H9 (cell line): ENCODE data around the gene KLHL5. TPM values are rescaled to one million over a fixed set of nuclear protein-coding genes. Genes with fewer than 3 reads are reported as not detected.
A peak's percentile ranks its signal among the peaks of the same experiment; 100 is the strongest.

ENCODE experiments used
- DNase-seq: peaks from one replicate; pipeline ENCODE4 v3.0.0-alpha.2; 2017
- H2AFZ ChIP-seq: one replicate; pipeline ENCODE4 v1.6.1; 2013; ENCODE audit warnings: mild to moderate bottlenecking, low read length, control low read depth, moderate library complexity
- H2AK5ac ChIP-seq: 2 replicates; pipeline ENCODE4 v1.6.1; 2013; ENCODE audit warnings: low read length, control low read depth, mixed read lengths; ENCODE audit not compliant: insufficient read length
- H2BK120ac ChIP-seq: one replicate; pipeline ENCODE4 v1.6.1; 2013; ENCODE audit warnings: low read depth, mild to moderate bottlenecking, low read length, control low read depth, inconsistent platforms; ENCODE audit not compliant: poor library complexity, severe bottlenecking
- H2BK12ac ChIP-seq: 2 replicates; pipeline ENCODE4 v1.6.1; 2013; ENCODE audit warnings: low read length, control low read depth, mixed read lengths, low read depth; ENCODE audit not compliant: insufficient read length
- H2BK15ac ChIP-seq: 2 replicates; pipeline ENCODE4 v1.6.1; 2013; ENCODE audit warnings: low read depth, low read length, control low read depth
- H2BK20ac ChIP-seq: one replicate; pipeline ENCODE4 v1.6.1; 2013; ENCODE audit warnings: low read depth, mild to moderate bottlenecking, low read length, control low read depth, inconsistent platforms; ENCODE audit not compliant: poor library complexity, severe bottlenecking
- H2BK5ac ChIP-seq: 2 replicates; pipeline ENCODE4 v1.6.1; 2013; ENCODE audit warnings: low read length, control low read depth, mixed read lengths; ENCODE audit not compliant: insufficient read length
- H3K14ac ChIP-seq: 2 replicates; pipeline ENCODE4 v1.6.1; 2013; ENCODE audit warnings: low read length, control low read depth; ENCODE audit not compliant: insufficient read depth
- H3K18ac ChIP-seq: 2 replicates; pipeline ENCODE4 v1.6.1; 2013; ENCODE audit warnings: low read depth, mild to moderate bottlenecking, mixed read lengths, low read length, control low read depth; ENCODE audit not compliant: insufficient read length
- H3K23ac ChIP-seq: 2 replicates; pipeline ENCODE4 v1.6.1; 2013; ENCODE audit warnings: low read length, control low read depth, mixed read lengths, low read depth; ENCODE audit not compliant: insufficient read length
- H3K23me2 ChIP-seq: 2 replicates; pipeline ENCODE4 v1.6.1; 2013; ENCODE audit warnings: low read depth, mild to moderate bottlenecking, mixed read lengths, low read length, control low read depth; ENCODE audit not compliant: insufficient read length, poor library complexity, severe bottlenecking
- H3K27ac ChIP-seq: 2 replicates; pipeline ENCODE4 v1.5.1; 2013; ENCODE audit warnings: low read length, control low read depth, mixed read lengths, low read depth; ENCODE audit not compliant: insufficient read length
- H3K27me3 ChIP-seq: 2 replicates; pipeline ENCODE4 v1.6.1; 2013; ENCODE audit warnings: low read length, control low read depth, inconsistent platforms; ENCODE audit not compliant: insufficient read depth
- H3K4ac ChIP-seq: 2 replicates; pipeline ENCODE4 v1.6.1; 2013; ENCODE audit warnings: low read depth, mild to moderate bottlenecking, control low read depth, inconsistent platforms, low read length, moderate library complexity
- H3K4me1 ChIP-seq: 2 replicates; pipeline ENCODE4 v1.6.1; 2013; ENCODE audit warnings: low read length, control low read depth, inconsistent platforms; ENCODE audit not compliant: insufficient read depth
- H3K4me2 ChIP-seq: 2 replicates; pipeline ENCODE4 v1.6.1; 2013; ENCODE audit warnings: low read length, control low read depth, mixed read lengths; ENCODE audit not compliant: insufficient read length, insufficient read depth
- H3K56ac ChIP-seq: 2 replicates; pipeline ENCODE4 v1.6.1; 2013; ENCODE audit warnings: low read depth, mild to moderate bottlenecking, mixed read lengths, low read length, control low read depth; ENCODE audit not compliant: insufficient read length
- H3K79me1 ChIP-seq: 2 replicates; pipeline ENCODE4 v1.6.1; 2013; ENCODE audit warnings: low read depth, mild to moderate bottlenecking, moderate library complexity, low read length, control low read depth, inconsistent platforms; ENCODE audit not compliant: insufficient read depth, poor library complexity, severe bottlenecking
- H3K79me2 ChIP-seq: 2 replicates; pipeline ENCODE4 v1.6.1; 2013; ENCODE audit warnings: low read length, control low read depth, inconsistent platforms; ENCODE audit not compliant: insufficient read depth
- H3K9ac ChIP-seq: 2 replicates; pipeline ENCODE4 v1.6.1; 2013; ENCODE audit warnings: low read length, control low read depth, mixed read lengths; ENCODE audit not compliant: insufficient read length; ENCODE audit errors: extremely low read depth
- H3K9me3 ChIP-seq: one replicate; pipeline ENCODE4 v1.6.1; 2013; ENCODE audit warnings: low read depth, low read length, inconsistent platforms; ENCODE audit not compliant: control insufficient read depth
- H3T11ph ChIP-seq: one replicate; pipeline ENCODE4 v1.6.1; 2013; ENCODE audit warnings: mild to moderate bottlenecking, low read length, control low read depth, inconsistent platforms
- H4K20me1 ChIP-seq: one replicate; pipeline ENCODE4 v1.6.1; 2013; ENCODE audit not compliant: control insufficient read depth, insufficient read length, insufficient read depth
- H4K5ac ChIP-seq: 2 replicates; pipeline ENCODE4 v1.6.1; 2013; ENCODE audit warnings: low read depth, mild to moderate bottlenecking, mixed read lengths, low read length, control low read depth; ENCODE audit not compliant: insufficient read length
- H4K8ac ChIP-seq: replicated peaks from 2 replicates; pipeline ENCODE4 v1.6.1; 2013; ENCODE audit warnings: low read length, control low read depth, mixed read lengths, low read depth; ENCODE audit not compliant: insufficient read length
- H4K91ac ChIP-seq: 2 replicates; pipeline ENCODE4 v1.6.1; 2013; ENCODE audit warnings: low read depth, mild to moderate bottlenecking, moderate library complexity, mixed read lengths, low read length, control low read depth; ENCODE audit not compliant: insufficient read length
- H3K27ac Mint-ChIP-seq, 3 experiments: 2 replicates in 2 of 3; 3 replicates in 1 of 3; pipeline ENCODE4 v1.8.0; 2020 to 2021; ENCODE audit warnings: mixed read lengths in 3 of 3, mild to moderate bottlenecking in 1 of 3, moderate library complexity in 1 of 3
- H3K27me3 Mint-ChIP-seq: 2 replicates; pipeline ENCODE4 v1.8.0; 2021; ENCODE audit warnings: low read depth, mild to moderate bottlenecking, moderate library complexity, mixed read lengths
- H3K36me3 Mint-ChIP-seq, 3 experiments: 2 replicates in 2 of 3; 3 replicates in 1 of 3; pipeline ENCODE4 v1.8.0; 2020 to 2021; ENCODE audit warnings: low read depth in 3 of 3, mixed read lengths in 3 of 3; ENCODE audit not compliant: insufficient read depth in 1 of 3
- H3K4me1 Mint-ChIP-seq, 2 experiments: 2 replicates each; pipeline ENCODE4 v1.8.0; 2020; ENCODE audit warnings: mixed read lengths in 2 of 2
- H3K4me3 Mint-ChIP-seq, 2 experiments: 2 replicates in 1 of 2; 3 replicates in 1 of 2; pipeline ENCODE4 v1.8.0; 2020 to 2021; ENCODE audit warnings: mild to moderate bottlenecking in 2 of 2, mixed read lengths in 2 of 2, moderate library complexity in 1 of 2
- H3K9me3 Mint-ChIP-seq, 2 experiments: 2 replicates in 1 of 2; 3 replicates in 1 of 2; pipeline ENCODE4 v1.8.0; 2020; ENCODE audit warnings: mild to moderate bottlenecking in 2 of 2, mixed read lengths in 2 of 2, moderate library complexity in 1 of 2
- WGBS: extraction: QIAGEN DNeasy Blood & Tissue Kit; methylation state at CpG from one replicate; pipeline ENCODE4 v1.1.7; 2013; ENCODE audit warnings: missing lambda C conversion rate, low lambda C conversion rate, mixed read lengths; ENCODE audit not compliant: insufficient read length; ENCODE audit errors: extremely low coverage; 5-methylcytosine and 5-hydroxymethylcytosine counted together
- long read RNA-seq: library from polyadenylated mRNA; unstranded; transcript quantifications from one replicate; pipeline ENCODE4 v2.0.0, GENCODE V29; 2020
- total RNA-seq: library from RNA; stranded (reverse); gene quantifications from 2 replicates; pipeline ENCODE4 v1.2.1, GENCODE V29; 2021
- TF ChIP-seq, protein P1 (sequence below): fragments of 200-600 bp; sonication (generic); conservative IDR thresholded peaks from 3 replicates; pipeline ENCODE4 v1.8.0; 2021; ENCODE audit warnings: antibody characterized with exemption, mild to moderate bottlenecking

Gene KLHL5, protein sequence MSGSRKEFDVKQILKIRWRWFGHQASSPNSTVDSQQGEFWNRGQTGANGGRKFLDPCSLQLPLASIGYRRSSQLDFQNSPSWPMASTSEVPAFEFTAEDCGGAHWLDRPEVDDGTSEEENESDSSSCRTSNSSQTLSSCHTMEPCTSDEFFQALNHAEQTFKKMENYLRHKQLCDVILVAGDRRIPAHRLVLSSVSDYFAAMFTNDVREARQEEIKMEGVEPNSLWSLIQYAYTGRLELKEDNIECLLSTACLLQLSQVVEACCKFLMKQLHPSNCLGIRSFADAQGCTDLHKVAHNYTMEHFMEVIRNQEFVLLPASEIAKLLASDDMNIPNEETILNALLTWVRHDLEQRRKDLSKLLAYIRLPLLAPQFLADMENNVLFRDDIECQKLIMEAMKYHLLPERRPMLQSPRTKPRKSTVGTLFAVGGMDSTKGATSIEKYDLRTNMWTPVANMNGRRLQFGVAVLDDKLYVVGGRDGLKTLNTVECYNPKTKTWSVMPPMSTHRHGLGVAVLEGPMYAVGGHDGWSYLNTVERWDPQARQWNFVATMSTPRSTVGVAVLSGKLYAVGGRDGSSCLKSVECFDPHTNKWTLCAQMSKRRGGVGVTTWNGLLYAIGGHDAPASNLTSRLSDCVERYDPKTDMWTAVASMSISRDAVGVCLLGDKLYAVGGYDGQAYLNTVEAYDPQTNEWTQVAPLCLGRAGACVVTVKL
- 16.0 and 16.8 TPM in 2 replicates for total RNA-seq
- long read RNA-seq, partial matches to known transcripts = 3 of 4 reads
- long read RNA-seq, other reads (novel, unspliced or antisense) = 0 of 4 reads

DNA sequence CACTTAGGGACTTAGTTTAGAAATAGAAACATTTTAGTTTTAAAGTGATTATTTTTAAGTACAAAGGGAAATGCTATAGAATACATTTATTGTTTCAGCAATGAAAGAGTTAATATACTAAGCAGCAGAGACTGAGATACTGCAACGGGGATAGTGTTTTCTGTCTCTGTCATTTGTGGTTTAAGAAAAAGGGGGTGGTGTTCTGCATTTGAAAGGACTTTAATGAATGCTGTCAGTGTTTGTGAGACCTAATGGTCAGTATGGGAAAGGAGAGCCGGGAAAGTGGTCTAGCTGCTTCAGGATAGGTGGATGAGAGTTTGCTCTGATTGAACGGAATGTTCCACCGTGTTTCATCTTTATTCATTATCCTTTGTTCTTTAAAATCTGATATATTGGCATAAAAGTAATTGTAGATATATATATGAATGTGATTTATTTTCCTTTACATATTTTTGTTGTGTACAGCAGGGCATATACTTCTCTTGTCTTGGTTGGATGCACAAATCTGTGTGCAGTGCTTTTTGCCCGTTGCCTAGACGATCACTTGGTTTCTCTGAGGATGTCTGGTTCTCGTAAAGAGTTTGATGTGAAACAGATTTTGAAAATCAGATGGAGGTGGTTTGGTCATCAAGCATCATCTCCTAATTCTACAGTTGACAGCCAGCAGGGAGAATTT, at the start of gene KLHL5:
TSS of gene KLHL5 (plus strand) at position 139 of the 676 bp plus-strand sequence. CDS start at position 560, 421 bp downstream.
- Histone ChIP-seq H2BK5ac (no peak within 1 kb of the TSS), H4K5ac (no peak within 1 kb of the TSS), H3K56ac (no peak within 1 kb of the TSS), H3K79me2 (0 out of 2 replicates have a peak, but pooled peaks cover 2% of the 10 kb centered on the region), H3K23me2 (no peaks in the 10 kb centered on the region), H3K14ac (no peak within 1 kb of the TSS), H3K4me2 (peak within 1 kb of the TSS; percentile 37), H2BK120ac (no peak within 1 kb of the TSS), H2AFZ (no peak within 1 kb of the TSS), H3K9ac (no peak within 1 kb of the TSS), H3K27ac (no peak within 1 kb of the TSS), H3K4ac (no peak within 1 kb of the TSS), H2AK5ac (no peak within 1 kb of the TSS), H3K23ac (no peak within 1 kb of the TSS), H2BK12ac (no peak within 1 kb of the TSS), H3K9me3 (no peaks in the 10 kb centered on the region), H3K18ac (no peak within 1 kb of the TSS), H3T11ph (no peak within 1 kb of the TSS), H3K79me1 (no peaks in the 10 kb centered on the region), H3K4me1 (peaks cover 7% of the 10 kb centered on the region; the same call in 1 of the 2 replicates), H4K8ac (no peak within 1 kb of the TSS), H4K20me1 (no peaks in the 10 kb centered on the region), H2BK15ac (no peak within 1 kb of the TSS), H2BK20ac (no peak within 1 kb of the TSS), H3K27me3 (no peaks in the 10 kb centered on the region), H4K91ac (no peak within 1 kb of the TSS)
- peaks cover 26 to 28% of the 10 kb centered on the region in 2 experiments for H3K4me1 Mint-ChIP-seq
- TF ChIP-seq, protein P1, sequence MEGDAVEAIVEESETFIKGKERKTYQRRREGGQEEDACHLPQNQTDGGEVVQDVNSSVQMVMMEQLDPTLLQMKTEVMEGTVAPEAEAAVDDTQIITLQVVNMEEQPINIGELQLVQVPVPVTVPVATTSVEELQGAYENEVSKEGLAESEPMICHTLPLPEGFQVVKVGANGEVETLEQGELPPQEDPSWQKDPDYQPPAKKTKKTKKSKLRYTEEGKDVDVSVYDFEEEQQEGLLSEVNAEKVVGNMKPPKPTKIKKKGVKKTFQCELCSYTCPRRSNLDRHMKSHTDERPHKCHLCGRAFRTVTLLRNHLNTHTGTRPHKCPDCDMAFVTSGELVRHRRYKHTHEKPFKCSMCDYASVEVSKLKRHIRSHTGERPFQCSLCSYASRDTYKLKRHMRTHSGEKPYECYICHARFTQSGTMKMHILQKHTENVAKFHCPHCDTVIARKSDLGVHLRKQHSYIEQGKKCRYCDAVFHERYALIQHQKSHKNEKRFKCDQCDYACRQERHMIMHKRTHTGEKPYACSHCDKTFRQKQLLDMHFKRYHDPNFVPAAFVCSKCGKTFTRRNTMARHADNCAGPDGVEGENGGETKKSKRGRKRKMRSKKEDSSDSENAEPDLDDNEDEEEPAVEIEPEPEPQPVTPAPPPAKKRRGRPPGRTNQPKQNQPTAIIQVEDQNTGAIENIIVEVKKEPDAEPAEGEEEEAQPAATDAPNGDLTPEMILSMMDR = no peak
- no peaks in the 10 kb centered on the region for H3K36me3 Mint-ChIP-seq
- DNase-seq = no peak
- H3K4me3 Mint-ChIP-seq = peak within 1 kb of the TSS; percentile 21 to 64
- peak within 1 kb of the TSS in 1 of 3 experiments; percentile 91; a peak in 4 of 7 replicates for H3K27ac Mint-ChIP-seq
- no peaks in the 10 kb centered on the region for H3K27me3 Mint-ChIP-seq
- WGBS = no CpG with 5 or more reads among the region's 7 CpGs
- H3K9me3 Mint-ChIP-seq = no peaks in the 10 kb centered on the region
